Measurements from ENCODE around the gene MYPOP.

MYPOP gene

DNA sequence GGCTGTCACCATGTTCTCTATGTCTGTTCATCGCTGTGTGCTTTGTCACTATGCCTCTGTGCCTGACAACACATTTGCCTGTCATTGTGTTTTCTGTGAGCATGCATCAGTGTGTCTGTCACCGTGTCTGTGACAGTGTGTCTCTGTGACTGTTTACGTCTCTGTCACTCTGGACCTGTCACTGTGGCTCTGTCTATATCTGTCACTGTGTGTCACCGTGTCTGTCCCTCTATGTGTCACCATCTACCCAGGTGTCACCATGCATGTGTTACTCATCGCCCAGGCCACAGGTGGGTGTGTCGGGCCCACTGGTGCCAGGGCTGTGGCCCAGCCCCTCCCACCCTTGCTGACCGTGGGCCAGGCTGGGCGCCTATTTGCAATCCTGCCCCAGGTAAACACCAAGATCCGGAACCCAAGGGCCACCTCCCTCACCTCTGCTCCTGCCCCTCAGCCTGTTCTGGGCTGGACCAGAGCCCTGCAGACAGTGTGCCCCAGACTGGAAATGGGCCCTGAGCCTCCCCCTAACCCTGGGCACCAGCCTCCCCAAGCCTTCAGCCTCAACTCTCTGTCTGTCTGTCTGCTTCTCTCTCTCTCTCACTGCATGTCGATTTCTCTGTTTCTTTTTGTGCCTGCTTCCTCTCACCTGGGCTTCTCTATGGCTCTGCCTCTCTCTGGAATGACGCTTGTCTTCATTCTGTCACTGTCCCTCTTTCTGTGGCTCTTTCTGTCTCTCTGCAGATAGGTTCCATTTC is 24.2 kb downstream of the MYPOP start:
- ATAC-seq: no peak
- TF ChIP-seq BACH2 (CRISPR knock-in tag; IDR thresholded peaks at IDR 0.05; ENCODE audit: borderline replicate concordance): no peak
- TF ChIP-seq, protein P1, sequence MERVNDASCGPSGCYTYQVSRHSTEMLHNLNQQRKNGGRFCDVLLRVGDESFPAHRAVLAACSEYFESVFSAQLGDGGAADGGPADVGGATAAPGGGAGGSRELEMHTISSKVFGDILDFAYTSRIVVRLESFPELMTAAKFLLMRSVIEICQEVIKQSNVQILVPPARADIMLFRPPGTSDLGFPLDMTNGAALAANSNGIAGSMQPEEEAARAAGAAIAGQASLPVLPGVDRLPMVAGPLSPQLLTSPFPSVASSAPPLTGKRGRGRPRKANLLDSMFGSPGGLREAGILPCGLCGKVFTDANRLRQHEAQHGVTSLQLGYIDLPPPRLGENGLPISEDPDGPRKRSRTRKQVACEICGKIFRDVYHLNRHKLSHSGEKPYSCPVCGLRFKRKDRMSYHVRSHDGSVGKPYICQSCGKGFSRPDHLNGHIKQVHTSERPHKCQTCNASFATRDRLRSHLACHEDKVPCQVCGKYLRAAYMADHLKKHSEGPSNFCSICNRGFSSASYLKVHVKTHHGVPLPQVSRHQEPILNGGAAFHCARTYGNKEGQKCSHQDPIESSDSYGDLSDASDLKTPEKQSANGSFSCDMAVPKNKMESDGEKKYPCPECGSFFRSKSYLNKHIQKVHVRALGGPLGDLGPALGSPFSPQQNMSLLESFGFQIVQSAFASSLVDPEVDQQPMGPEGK (CRISPR knock-in tag; IDR thresholded peaks at IDR 0.05; ENCODE audit: borderline replicate concordance): no peak
- TF ChIP-seq, protein P2, sequence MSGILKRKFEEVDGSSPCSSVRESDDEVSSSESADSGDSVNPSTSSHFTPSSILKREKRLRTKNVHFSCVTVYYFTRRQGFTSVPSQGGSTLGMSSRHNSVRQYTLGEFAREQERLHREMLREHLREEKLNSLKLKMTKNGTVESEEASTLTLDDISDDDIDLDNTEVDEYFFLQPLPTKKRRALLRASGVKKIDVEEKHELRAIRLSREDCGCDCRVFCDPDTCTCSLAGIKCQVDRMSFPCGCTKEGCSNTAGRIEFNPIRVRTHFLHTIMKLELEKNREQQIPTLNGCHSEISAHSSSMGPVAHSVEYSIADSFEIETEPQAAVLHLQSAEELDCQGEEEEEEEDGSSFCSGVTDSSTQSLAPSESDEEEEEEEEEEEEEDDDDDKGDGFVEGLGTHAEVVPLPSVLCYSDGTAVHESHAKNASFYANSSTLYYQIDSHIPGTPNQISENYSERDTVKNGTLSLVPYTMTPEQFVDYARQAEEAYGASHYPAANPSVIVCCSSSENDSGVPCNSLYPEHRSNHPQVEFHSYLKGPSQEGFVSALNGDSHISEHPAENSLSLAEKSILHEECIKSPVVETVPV (CRISPR knock-in tag; IDR thresholded peaks at IDR 0.05): no peak
- TF ChIP-seq ZC3H10 (CRISPR knock-in tag; IDR thresholded peaks at IDR 0.05): no peak
- no peak for TF ChIP-seq RARB (CRISPR knock-in tag; IDR thresholded peaks at IDR 0.05)
- TF ChIP-seq PPARA (CRISPR knock-in tag; IDR thresholded peaks at IDR 0.05; ENCODE audit: borderline replicate concordance): no peak
- TF ChIP-seq TOX (CRISPR knock-in tag; IDR thresholded peaks at IDR 0.05; ENCODE audit: borderline replicate concordance): no peak
- no peak for TF ChIP-seq SNAI2 (CRISPR knock-in tag; IDR thresholded peaks at IDR 0.05)
- no peak for TF ChIP-seq GLIS3 (CRISPR knock-in tag; IDR thresholded peaks at IDR 0.05)
- TF ChIP-seq ARNTL (CRISPR knock-in tag; IDR thresholded peaks at IDR 0.05; ENCODE audit: borderline replicate concordance, low read depth): no peak
- no peak for TF ChIP-seq ZFP30 (CRISPR knock-in tag; IDR thresholded peaks at IDR 0.05)
- TF ChIP-seq CSDC2 (CRISPR knock-in tag; IDR thresholded peaks at IDR 0.05): no peak
- TF ChIP-seq, protein P3, sequence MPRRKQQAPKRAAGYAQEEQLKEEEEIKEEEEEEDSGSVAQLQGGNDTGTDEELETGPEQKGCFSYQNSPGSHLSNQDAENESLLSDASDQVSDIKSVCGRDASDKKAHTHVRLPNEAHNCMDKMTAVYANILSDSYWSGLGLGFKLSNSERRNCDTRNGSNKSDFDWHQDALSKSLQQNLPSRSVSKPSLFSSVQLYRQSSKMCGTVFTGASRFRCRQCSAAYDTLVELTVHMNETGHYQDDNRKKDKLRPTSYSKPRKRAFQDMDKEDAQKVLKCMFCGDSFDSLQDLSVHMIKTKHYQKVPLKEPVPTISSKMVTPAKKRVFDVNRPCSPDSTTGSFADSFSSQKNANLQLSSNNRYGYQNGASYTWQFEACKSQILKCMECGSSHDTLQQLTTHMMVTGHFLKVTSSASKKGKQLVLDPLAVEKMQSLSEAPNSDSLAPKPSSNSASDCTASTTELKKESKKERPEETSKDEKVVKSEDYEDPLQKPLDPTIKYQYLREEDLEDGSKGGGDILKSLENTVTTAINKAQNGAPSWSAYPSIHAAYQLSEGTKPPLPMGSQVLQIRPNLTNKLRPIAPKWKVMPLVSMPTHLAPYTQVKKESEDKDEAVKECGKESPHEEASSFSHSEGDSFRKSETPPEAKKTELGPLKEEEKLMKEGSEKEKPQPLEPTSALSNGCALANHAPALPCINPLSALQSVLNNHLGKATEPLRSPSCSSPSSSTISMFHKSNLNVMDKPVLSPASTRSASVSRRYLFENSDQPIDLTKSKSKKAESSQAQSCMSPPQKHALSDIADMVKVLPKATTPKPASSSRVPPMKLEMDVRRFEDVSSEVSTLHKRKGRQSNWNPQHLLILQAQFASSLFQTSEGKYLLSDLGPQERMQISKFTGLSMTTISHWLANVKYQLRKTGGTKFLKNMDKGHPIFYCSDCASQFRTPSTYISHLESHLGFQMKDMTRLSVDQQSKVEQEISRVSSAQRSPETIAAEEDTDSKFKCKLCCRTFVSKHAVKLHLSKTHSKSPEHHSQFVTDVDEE (CRISPR knock-in tag; IDR thresholded peaks at IDR 0.05): no peak
- no peak for TF ChIP-seq OSR1 (CRISPR knock-in tag; IDR thresholded peaks at IDR 0.05)
- TF ChIP-seq ISL1 (CRISPR knock-in tag; IDR thresholded peaks at IDR 0.05): no peak
- TF ChIP-seq, protein P4, sequence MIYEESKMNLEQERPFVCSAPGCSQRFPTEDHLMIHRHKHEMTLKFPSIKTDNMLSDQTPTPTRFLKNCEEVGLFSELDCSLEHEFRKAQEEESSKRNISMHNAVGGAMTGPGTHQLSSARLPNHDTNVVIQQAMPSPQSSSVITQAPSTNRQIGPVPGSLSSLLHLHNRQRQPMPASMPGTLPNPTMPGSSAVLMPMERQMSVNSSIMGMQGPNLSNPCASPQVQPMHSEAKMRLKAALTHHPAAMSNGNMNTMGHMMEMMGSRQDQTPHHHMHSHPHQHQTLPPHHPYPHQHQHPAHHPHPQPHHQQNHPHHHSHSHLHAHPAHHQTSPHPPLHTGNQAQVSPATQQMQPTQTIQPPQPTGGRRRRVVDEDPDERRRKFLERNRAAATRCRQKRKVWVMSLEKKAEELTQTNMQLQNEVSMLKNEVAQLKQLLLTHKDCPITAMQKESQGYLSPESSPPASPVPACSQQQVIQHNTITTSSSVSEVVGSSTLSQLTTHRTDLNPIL (CRISPR knock-in tag; IDR thresholded peaks at IDR 0.05; ENCODE audit: low read depth): no peak
- no peak for TF ChIP-seq TCF4 (CRISPR knock-in tag; IDR thresholded peaks at IDR 0.05; ENCODE audit: borderline replicate concordance)
- TF ChIP-seq, protein P5, sequence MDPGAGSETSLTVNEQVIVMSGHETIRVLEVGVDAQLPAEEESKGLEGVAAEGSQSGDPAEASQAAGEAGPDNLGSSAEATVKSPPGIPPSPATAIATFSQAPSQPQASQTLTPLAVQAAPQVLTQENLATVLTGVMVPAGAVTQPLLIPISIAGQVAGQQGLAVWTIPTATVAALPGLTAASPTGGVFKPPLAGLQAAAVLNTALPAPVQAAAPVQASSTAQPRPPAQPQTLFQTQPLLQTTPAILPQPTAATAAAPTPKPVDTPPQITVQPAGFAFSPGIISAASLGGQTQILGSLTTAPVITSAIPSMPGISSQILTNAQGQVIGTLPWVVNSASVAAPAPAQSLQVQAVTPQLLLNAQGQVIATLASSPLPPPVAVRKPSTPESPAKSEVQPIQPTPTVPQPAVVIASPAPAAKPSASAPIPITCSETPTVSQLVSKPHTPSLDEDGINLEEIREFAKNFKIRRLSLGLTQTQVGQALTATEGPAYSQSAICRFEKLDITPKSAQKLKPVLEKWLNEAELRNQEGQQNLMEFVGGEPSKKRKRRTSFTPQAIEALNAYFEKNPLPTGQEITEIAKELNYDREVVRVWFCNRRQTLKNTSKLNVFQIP (CRISPR knock-in tag; IDR thresholded peaks at IDR 0.05; ENCODE audit: borderline replicate concordance, low read depth): no peak

DNA sequence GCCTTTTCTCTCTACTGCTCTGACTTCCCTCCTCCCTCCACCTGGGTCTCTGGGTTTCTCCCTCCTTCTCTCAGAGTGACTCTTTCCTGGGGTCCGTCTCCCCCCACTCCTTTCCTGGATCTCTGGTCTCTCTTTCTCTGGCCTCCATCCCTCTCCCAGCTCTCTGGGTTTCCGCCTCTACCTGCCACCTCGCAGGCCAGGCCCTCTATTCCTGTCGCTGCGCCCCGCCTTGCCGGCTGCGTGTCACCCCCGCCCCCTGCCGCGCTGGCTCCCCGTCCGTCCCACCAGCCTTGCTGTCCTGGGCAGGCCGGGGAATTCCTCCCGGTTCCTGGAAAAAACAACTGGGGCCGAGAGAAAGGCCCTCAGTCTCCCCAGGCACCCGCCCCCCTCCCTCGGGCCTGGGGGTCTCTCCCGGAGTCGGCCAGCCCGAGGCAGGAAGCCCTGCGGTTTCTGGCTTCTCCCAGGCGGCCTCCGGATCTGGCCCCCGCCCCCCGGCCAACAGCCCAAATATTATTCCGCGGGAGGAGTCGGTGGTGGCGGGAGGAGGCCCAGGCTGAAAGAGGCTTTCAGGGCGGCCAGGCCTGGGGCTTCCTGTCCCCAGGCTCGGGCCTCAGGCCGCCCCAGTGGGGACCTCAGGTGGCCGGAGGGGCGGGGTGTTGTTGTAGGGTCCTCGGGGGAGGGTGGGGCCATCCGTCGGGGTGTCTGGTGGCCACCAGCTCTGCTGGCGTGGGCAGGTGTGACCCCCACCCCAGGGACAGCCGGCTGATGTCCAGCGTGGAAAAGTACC is 25.8 kb downstream of the MYPOP start:
- no peak for ATAC-seq
- no peak for TF ChIP-seq PPARA (CRISPR knock-in tag; IDR thresholded peaks at IDR 0.05; ENCODE audit: borderline replicate concordance)
- TF ChIP-seq, protein P5 (CRISPR knock-in tag; IDR thresholded peaks at IDR 0.05; ENCODE audit: borderline replicate concordance, low read depth): no peak
- TF ChIP-seq RARB (CRISPR knock-in tag; IDR thresholded peaks at IDR 0.05): no peak
- no peak for TF ChIP-seq ZNF565 (CRISPR knock-in tag; conservative IDR thresholded peaks at IDR 0.05; ENCODE audit: low read depth)
- no peak for TF ChIP-seq TOX (CRISPR knock-in tag; IDR thresholded peaks at IDR 0.05; ENCODE audit: borderline replicate concordance)
